ENCODE data around the gene EFS. TPM values are rescaled to one million over a fixed set of nuclear protein-coding genes. Genes with fewer than 3 reads are reported as not detected.
"Not testable (repeated sequence)": the region's sequence is repeated elsewhere in the genome, so short reads cannot be mapped to it uniquely, and the experiment has no call there.

Gene EFS
- 0.17 and 0.50 TPM in 2 replicates for total RNA-seq

- DNase-seq (ENCODE audit: low read depth), result no peak
Measured at GRCh38 chr14:23365036-23365731, at the start of gene EFS. Gene EFS, minus strand, starts transcription at chr14:23365172. Its CDS starts 147 bp downstream, at chr14:23365025.

- DNase-seq (ENCODE audit: low read depth), result no peak
Measured at GRCh38 chr14:23414254-23414653, 49.3 kb upstream of the EFS start.

- no peak for DNase-seq (ENCODE audit: low read depth)
Measured at GRCh38 chr14:23413681-23414080, 48.7 kb upstream of the EFS start.

- no peak for DNase-seq (ENCODE audit: low read depth)
Measured at GRCh38 chr14:23411563-23412525, 46.9 kb upstream of the EFS start.

- no peak for DNase-seq (ENCODE audit: low read depth)
Measured at GRCh38 chr14:23409966-23410635, 45.1 kb upstream of the EFS start.

- no peak for DNase-seq (ENCODE audit: low read depth)
Measured at GRCh38 chr14:23409475-23409874, 44.5 kb upstream of the EFS start.

- DNase-seq (ENCODE audit: low read depth), result no peak
Measured at GRCh38 chr14:23408307-23408630, 43.3 kb upstream of the EFS start.

GRCh38 chr14:23407516-23408306, 42.7 kb upstream of the EFS start, which contains the start of gene MYH6:
Gene MYH6, minus strand, starts transcription at chr14:23408273. Its CDS starts 1,050 bp downstream, at chr14:23407223.
- DNase-seq (ENCODE audit: low read depth), result no peak

- no peak for DNase-seq (ENCODE audit: low read depth)
Measured at GRCh38 chr14:23406725-23407355, 41.9 kb upstream of the EFS start.

GRCh38 chr14:23406244-23406643, 41.3 kb upstream of the EFS start:
- peak; percentile 26 for DNase-seq (ENCODE audit: low read depth)

- DNase-seq (ENCODE audit: low read depth), result no peak
Measured at GRCh38 chr14:23405516-23406025, 40.6 kb upstream of the EFS start.

- no peak for DNase-seq (ENCODE audit: low read depth)
Measured at GRCh38 chr14:23405096-23405495, 40.1 kb upstream of the EFS start.

- DNase-seq (ENCODE audit: low read depth), result no peak
Measured at GRCh38 chr14:23404331-23404900, 39.4 kb upstream of the EFS start.

- no peak for DNase-seq (ENCODE audit: low read depth)
Measured at GRCh38 chr14:23403908-23404307, 38.9 kb upstream of the EFS start.

- DNase-seq (ENCODE audit: low read depth), result no peak
Measured at GRCh38 chr14:23403139-23403438, 38.1 kb upstream of the EFS start.

- no peak for DNase-seq (ENCODE audit: low read depth)
Measured at GRCh38 chr14:23402296-23403138, 37.5 kb upstream of the EFS start.

GRCh38 chr14:23401291-23401690, 36.3 kb upstream of the EFS start:
- no peak for DNase-seq (ENCODE audit: low read depth)

GRCh38 chr14:23400496-23401149, 35.7 kb upstream of the EFS start:
- DNase-seq (ENCODE audit: low read depth), result not testable (repeated sequence)

- no peak for DNase-seq (ENCODE audit: low read depth)
Measured at GRCh38 chr14:23399591-23399990, 34.6 kb upstream of the EFS start.

All from renal cortical epithelial cell (primary cell).